Endothelial cell (in vitro differentiated cells): ENCODE results near the gene LCN9. TPM values are rescaled to one million over a fixed set of nuclear protein-coding genes. Genes with fewer than 3 reads are reported as not detected.

Experiments
- DNase-seq: peaks from one replicate; pipeline ENCODE4 v3.0.0; 2021; ENCODE audit warnings: low spot score
- H3K27ac Mint-ChIP-seq: one replicate; pipeline ENCODE4 v1.8.0; 2021; ENCODE audit warnings: mixed read lengths, inconsistent platforms; ENCODE audit not compliant: unreplicated experiment
- H3K27me3 Mint-ChIP-seq: one replicate; pipeline ENCODE4 v1.8.0; 2021; ENCODE audit warnings: mild to moderate bottlenecking, moderate library complexity, mixed read lengths, inconsistent platforms; ENCODE audit not compliant: unreplicated experiment
- H3K36me3 Mint-ChIP-seq: one replicate; pipeline ENCODE4 v1.8.0; 2021; ENCODE audit warnings: mild to moderate bottlenecking, low read depth, mixed read lengths, inconsistent platforms; ENCODE audit not compliant: unreplicated experiment
- H3K4me1 Mint-ChIP-seq: one replicate; pipeline ENCODE4 v1.8.0; 2021; ENCODE audit warnings: mild to moderate bottlenecking, mixed read lengths, inconsistent platforms; ENCODE audit not compliant: unreplicated experiment
- H3K4me3 Mint-ChIP-seq: one replicate; pipeline ENCODE4 v1.8.0; 2021; ENCODE audit warnings: mild to moderate bottlenecking, mixed read lengths, inconsistent platforms; ENCODE audit not compliant: unreplicated experiment
- H3K9me3 Mint-ChIP-seq: one replicate; pipeline ENCODE4 v1.8.0; 2021; ENCODE audit warnings: mixed read lengths, inconsistent platforms; ENCODE audit not compliant: unreplicated experiment
- CTCF ChIP-seq: fragments of 200-600 bp; sonication (generic); IDR thresholded peaks from one replicate; pipeline ENCODE4 v1.5.0; 2021; ENCODE audit warnings: antibody characterized with exemption; ENCODE audit not compliant: unreplicated experiment
- total RNA-seq: library from RNA; stranded (reverse); fragmentation: NEBNext Ultra II Directional; extraction: Animal tissue kit (Norgen Biotek cat#: 25700); gene quantifications from one replicate; pipeline ENCODE4 v1.2.1, GENCODE V29; 2021; ENCODE audit not compliant: unreplicated experiment

Gene LCN9
- total RNA-seq, 1 donor from 2014 or later = not detected

GRCh38 chr9:135648494-135649410 lies 14.4 kb upstream of the LCN9 start:
- Mint-ChIP-seq H3K27ac (no peak overlapping the region), H3K36me3 (peaks cover 2% of the 10 kb centered on the region), H3K27me3 (no peaks in the 10 kb centered on the region), H3K9me3 (peaks cover 13% of the 10 kb centered on the region), H3K4me3 (no peak overlapping the region), H3K4me1 (no peaks in the 10 kb centered on the region)
- no peak for DNase-seq
- TF ChIP-seq CTCF = no peak

- Mint-ChIP-seq H3K27me3 (no peaks in the 10 kb centered on the region), H3K9me3 (peaks cover 10% of the 10 kb centered on the region), H3K36me3 (no peaks in the 10 kb centered on the region), H3K4me3 (no peak overlapping the region), H3K4me1 (no peaks in the 10 kb centered on the region), H3K27ac (no peak overlapping the region)
- no peak for TF ChIP-seq CTCF
- no peak for DNase-seq
Observed at GRCh38 chr9:135649508-135649907, 13.6 kb upstream of the LCN9 start.

GRCh38 chr9:135650408-135650807 lies 12.7 kb upstream of the LCN9 start:
- no peaks in the 10 kb centered on the region for H3K27me3 Mint-ChIP-seq
- H3K9me3 Mint-ChIP-seq = peaks cover 10% of the 10 kb centered on the region
- no peak for TF ChIP-seq CTCF
- H3K4me3 Mint-ChIP-seq = peak overlapping the region; percentile 8
- no peak overlapping the region for H3K27ac Mint-ChIP-seq
- no peaks in the 10 kb centered on the region for H3K36me3 Mint-ChIP-seq
- H3K4me1 Mint-ChIP-seq = no peaks in the 10 kb centered on the region
- no peak for DNase-seq

DNA sequence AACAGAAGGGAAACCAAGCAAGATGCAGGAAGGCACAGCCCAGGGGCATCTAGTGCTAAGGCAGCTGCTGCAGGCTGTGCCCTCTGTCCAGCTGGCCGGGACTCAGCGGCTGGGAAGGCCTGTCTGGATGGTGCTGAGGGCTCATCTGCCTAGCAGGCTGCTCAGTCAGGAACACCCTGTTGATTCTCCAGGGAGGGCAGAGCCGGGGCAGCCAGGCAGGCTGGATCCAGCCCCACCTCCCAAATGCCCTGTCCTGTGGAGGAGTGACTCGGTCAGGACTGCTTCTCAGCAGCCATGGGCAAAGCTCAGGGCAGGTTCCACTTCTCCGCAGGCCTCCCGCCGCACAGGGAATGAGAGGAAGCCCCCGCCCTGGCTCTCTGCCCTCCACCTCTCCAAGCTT lies 7.8 kb upstream of the LCN9 start:
- Mint-ChIP-seq H3K36me3 (no peaks in the 10 kb centered on the region), H3K27me3 (no peaks in the 10 kb centered on the region), H3K4me3 (no peak overlapping the region), H3K4me1 (no peaks in the 10 kb centered on the region), H3K9me3 (peaks cover 3% of the 10 kb centered on the region), H3K27ac (no peak overlapping the region)
- no peak for DNase-seq
- TF ChIP-seq CTCF = no peak

- no peak for TF ChIP-seq CTCF
- H3K9me3 Mint-ChIP-seq = no peaks in the 10 kb centered on the region
- DNase-seq = no peak
Observed at GRCh38 chr9:135657416-135657815, 5.7 kb upstream of the LCN9 start.

More at GRCh38 chr9:135657416-135657815, 5.7 kb upstream of the LCN9 start:
- Mint-ChIP-seq H3K36me3 (no peaks in the 10 kb centered on the region), H3K27ac (no peak overlapping the region), H3K4me1 (no peaks in the 10 kb centered on the region), H3K27me3 (no peaks in the 10 kb centered on the region), H3K4me3 (no peak overlapping the region)
